Karpas-422 (cell line): Measurements from ENCODE around the gene NUDT6. TPM values are rescaled to one million over a fixed set of nuclear protein-coding genes. Genes with fewer than 3 reads are reported as not detected.

Experiments
- DNase-seq: peaks from one replicate; pipeline ENCODE4 v3.0.0-alpha.2; 2015
- H2AFZ ChIP-seq: fragments of 200-600 bp; sonication (generic); 2 replicates; pipeline ENCODE4 v1.6.1; 2014; ENCODE audit warnings: antibody characterized with exemption, low read length, mixed read lengths
- H3K27ac ChIP-seq: fragments of 200-600 bp; sonication (generic); 2 replicates; pipeline ENCODE4 v1.5.1; 2014; ENCODE audit warnings: mild to moderate bottlenecking, low read length, moderate library complexity
- H3K27me3 ChIP-seq: fragments of 200-600 bp; sonication (generic); 2 replicates; pipeline ENCODE4 v1.6.1; 2014; ENCODE audit warnings: low read length, mixed read lengths
- H3K36me3 ChIP-seq: fragments of 200-600 bp; sonication (generic); 2 replicates; pipeline ENCODE4 v1.6.1; 2014; ENCODE audit warnings: low read length, mixed read lengths; ENCODE audit not compliant: insufficient read depth
- H3K4me1 ChIP-seq: fragments of 200-600 bp; sonication (generic); 2 replicates; pipeline ENCODE4 v1.6.1; 2014; ENCODE audit warnings: mild to moderate bottlenecking, low read length, mixed read lengths
- H3K4me2 ChIP-seq: fragments of 200-600 bp; sonication (generic); 2 replicates; pipeline ENCODE4 v1.6.1; 2014; ENCODE audit warnings: low read length, low read depth, mild to moderate bottlenecking; ENCODE audit not compliant: poor library complexity, severe bottlenecking
- H3K4me3 ChIP-seq: fragments of 200-600 bp; sonication (generic); 2 replicates; pipeline ENCODE4 v1.5.1; 2014; ENCODE audit warnings: mild to moderate bottlenecking, antibody characterized with exemption, low read length, mixed read lengths
- H3K79me2 ChIP-seq: fragments of 200-600 bp; sonication (generic); 2 replicates; pipeline ENCODE4 v1.6.1; 2014; ENCODE audit warnings: mild to moderate bottlenecking, low read length, mixed read lengths
- H3K9ac ChIP-seq: fragments of 200-600 bp; sonication (generic); 2 replicates; pipeline ENCODE4 v1.6.0; 2014; ENCODE audit warnings: low read length
- H3K9me2 ChIP-seq: fragments of 200-600 bp; sonication (generic), shearing (Covaris generic); replicated peaks from 2 replicates; pipeline ENCODE4 v1.6.0; 2014; ENCODE audit warnings: mild to moderate bottlenecking, low read length, moderate library complexity; ENCODE audit not compliant: insufficient read depth
- H3K9me3 ChIP-seq: fragments of 300-700, 200-600 bp; sonication (generic); 2 replicates; pipeline ENCODE4 v1.6.1; 2014; ENCODE audit warnings: low read length, mixed read lengths
- H4K20me1 ChIP-seq: fragments of 200-600 bp; sonication (generic); 2 replicates; pipeline ENCODE4 v1.6.1; 2014; ENCODE audit warnings: mild to moderate bottlenecking, antibody characterized with exemption, low read length, low read depth; ENCODE audit not compliant: insufficient read depth
- total RNA-seq: library from RNA; depleted of rRNA; stranded (reverse); fragments of >200 nt; shearing (Covaris generic); gene quantifications from 2 replicates; pipeline ENCODE4 v1.2.3, GENCODE V29; 2014; ENCODE audit warnings: low replicate concordance

NUDT6 gene
- total RNA-seq, 1 experiment from 2014 or later = 17.7 TPM

DNA sequence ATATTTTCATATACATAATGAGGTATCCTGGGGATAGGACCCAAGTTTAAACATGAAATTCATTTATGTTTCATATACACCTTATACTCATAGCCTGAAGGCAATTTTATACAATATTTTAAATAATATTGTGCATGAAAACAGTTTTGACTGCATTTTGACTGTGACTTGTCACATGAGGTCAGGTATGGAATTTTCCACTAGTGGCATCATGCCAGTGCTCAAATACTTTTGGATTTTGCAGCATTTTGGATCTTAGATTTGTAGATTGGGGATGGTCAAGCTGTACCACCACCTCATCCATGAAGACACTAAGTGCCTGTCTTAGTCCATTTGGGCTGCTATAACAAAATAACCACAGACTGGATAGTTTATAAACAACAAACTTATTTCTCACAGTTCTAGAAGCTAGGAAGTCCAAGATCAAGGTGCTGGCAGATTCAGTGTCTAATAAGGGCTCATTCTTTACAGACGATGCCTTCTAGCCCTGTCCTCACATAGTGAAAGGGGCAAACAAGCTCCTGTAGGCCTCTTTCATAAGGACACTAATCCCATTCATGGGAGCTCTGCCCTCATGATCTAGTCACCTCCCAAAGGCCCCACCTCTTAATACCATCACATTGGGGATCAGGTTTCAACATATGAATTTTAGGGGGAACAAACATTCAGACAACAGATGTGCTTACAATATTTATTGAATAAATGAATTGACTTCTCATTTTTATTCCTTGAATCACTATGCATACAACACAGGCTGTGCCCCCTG is 9.4 kb downstream of the NUDT6 start:
- no peak for DNase-seq
- H3K27ac ChIP-seq = no peak overlapping the region
- no peaks in the 10 kb centered on the region for H3K79me2 ChIP-seq
- no peaks in the 10 kb centered on the region for H3K9me3 ChIP-seq
- H3K4me3 ChIP-seq = no peak overlapping the region
- no peak overlapping the region for H3K4me2 ChIP-seq
- no peak overlapping the region for H3K9ac ChIP-seq
- H3K36me3 ChIP-seq = no peaks in the 10 kb centered on the region; the same call in 1 of the 2 replicates
- H3K27me3 ChIP-seq = no peaks in the 10 kb centered on the region
- no peak overlapping the region for H2AFZ ChIP-seq
- H3K9me2 ChIP-seq = no peaks in the 10 kb centered on the region
- H4K20me1 ChIP-seq = no peaks in the 10 kb centered on the region
- H3K4me1 ChIP-seq = no peaks in the 10 kb centered on the region

DNA sequence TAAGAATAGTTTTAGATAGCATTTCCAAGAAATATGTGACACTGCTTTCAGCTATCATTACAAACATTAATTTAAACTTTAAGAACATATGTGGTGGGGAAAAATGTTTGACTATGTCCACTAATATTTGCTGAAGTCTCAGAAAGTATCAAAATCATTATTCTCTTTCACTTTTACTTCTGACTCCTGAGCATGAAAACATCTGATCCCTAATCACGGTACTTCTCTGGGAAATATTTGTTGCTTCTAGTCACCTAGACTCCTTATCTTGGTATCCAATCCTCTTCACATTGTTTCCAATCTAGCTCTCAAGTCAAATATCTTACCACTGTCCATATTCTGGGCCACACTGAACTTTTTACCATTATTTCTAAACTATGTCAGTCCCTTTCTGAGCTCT is 10.8 kb downstream of the NUDT6 start:
- Histone ChIP-seq H3K27me3 (no peaks in the 10 kb centered on the region), H3K4me1 (no peaks in the 10 kb centered on the region), H3K79me2 (no peaks in the 10 kb centered on the region), H4K20me1 (no peaks in the 10 kb centered on the region), H3K9ac (no peak overlapping the region), H3K27ac (no peak overlapping the region), H2AFZ (no peak overlapping the region), H3K9me3 (no peaks in the 10 kb centered on the region), H3K4me3 (no peak overlapping the region), H3K9me2 (no peaks in the 10 kb centered on the region), H3K4me2 (no peak overlapping the region), H3K36me3 (no peaks in the 10 kb centered on the region; the same call in 1 of the 2 replicates)
- no peak for DNase-seq

DNA sequence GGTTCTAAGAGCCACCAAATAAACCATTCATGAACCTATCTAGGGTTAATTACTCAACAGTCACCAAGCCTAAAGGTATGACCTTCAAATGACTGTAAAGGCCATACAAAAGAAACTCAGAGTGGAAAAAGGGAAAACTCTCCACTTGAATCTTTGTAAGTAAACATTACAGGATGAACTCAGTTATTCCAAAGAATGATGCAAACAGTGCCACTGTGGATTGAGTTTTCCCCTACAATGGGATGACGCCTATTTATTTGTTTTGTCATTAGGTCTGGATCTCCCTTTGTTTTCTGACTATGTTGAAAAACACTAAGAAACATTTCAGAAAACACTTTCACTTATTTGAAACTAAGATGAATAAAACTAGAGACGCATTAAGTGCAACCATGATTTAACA is 12.7 kb downstream of the NUDT6 start:
- no peaks in the 10 kb centered on the region for H4K20me1 ChIP-seq
- H3K9me2 ChIP-seq = no peaks in the 10 kb centered on the region

DNA sequence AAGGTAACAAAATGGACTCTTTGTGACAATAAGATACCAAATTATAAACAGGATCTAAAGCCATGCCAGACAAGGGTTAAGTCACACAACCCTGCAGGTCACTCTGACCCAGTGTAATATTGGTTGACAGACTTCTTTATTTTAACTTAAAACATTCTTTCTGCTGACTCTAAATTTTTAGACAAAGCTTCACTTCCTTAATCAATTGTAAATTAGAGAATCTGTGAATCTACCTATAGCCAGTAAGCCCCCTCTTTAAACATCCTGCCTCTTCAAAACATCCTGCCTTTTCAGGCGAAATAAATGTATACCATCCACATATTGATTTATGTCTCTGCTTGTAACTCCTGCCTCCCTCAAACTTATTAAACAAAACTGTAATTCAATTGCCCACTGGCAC is 14.2 kb downstream of the NUDT6 start:
- Histone ChIP-seq H3K4me1 (peaks cover 6% of the 10 kb centered on the region), H3K9ac (no peak overlapping the region), H3K4me3 (no peak overlapping the region), H3K36me3 (no peaks in the 10 kb centered on the region; the same call in 1 of the 2 replicates), H3K4me2 (no peak overlapping the region), H4K20me1 (no peaks in the 10 kb centered on the region), H2AFZ (no peak overlapping the region), H3K9me2 (no peaks in the 10 kb centered on the region), H3K9me3 (no peaks in the 10 kb centered on the region), H3K27me3 (no peaks in the 10 kb centered on the region), H3K79me2 (no peaks in the 10 kb centered on the region), H3K27ac (no peak overlapping the region)
- DNase-seq = no peak

More for the DNA sequence above, 12.7 kb downstream of the NUDT6 start:
- H3K79me2 ChIP-seq = no peaks in the 10 kb centered on the region
- no peaks in the 10 kb centered on the region; the same call in 1 of the 2 replicates for H3K36me3 ChIP-seq
- no peaks in the 10 kb centered on the region for H3K27me3 ChIP-seq
- no peaks in the 10 kb centered on the region for H3K9me3 ChIP-seq
- H3K4me3 ChIP-seq = no peak overlapping the region
- no peak for DNase-seq
- no peak overlapping the region for H2AFZ ChIP-seq
- H3K4me1 ChIP-seq = no peaks in the 10 kb centered on the region
- no peak overlapping the region for H3K27ac ChIP-seq
- no peak overlapping the region for H3K9ac ChIP-seq
- H3K4me2 ChIP-seq = no peak overlapping the region

DNA sequence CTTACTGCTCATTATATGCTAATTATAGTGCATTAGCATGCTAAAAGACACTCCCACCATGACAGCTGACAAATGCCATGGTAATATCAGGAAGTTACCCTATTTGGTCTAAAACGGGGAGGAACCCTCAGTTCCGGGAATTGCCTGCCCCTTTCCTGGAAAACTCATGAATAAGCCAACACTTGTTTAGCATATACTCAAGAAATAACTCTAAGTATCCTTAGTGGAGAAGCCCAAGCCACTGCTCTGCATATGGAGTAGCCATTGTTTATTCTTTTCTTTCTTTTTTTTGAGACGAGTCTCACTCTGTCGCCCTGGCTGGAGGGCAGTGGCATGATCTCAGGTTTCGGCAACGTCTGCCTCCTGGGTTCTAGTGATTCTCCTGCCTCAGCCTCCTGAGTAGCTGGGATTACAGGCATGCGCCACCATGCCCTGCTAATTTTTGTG is 15.5 kb downstream of the NUDT6 start:
- Histone ChIP-seq H3K27me3 (no peaks in the 10 kb centered on the region), H4K20me1 (no peaks in the 10 kb centered on the region), H3K27ac (no peak overlapping the region), H3K9ac (no peak overlapping the region), H3K9me3 (no peaks in the 10 kb centered on the region), H3K4me3 (no peak overlapping the region), H3K4me1 (peaks cover 7% of the 10 kb centered on the region), H3K36me3 (no peaks in the 10 kb centered on the region; the same call in 1 of the 2 replicates), H2AFZ (no peak overlapping the region), H3K79me2 (no peaks in the 10 kb centered on the region), H3K9me2 (no peaks in the 10 kb centered on the region), H3K4me2 (no peak overlapping the region)
- no peak for DNase-seq

DNA sequence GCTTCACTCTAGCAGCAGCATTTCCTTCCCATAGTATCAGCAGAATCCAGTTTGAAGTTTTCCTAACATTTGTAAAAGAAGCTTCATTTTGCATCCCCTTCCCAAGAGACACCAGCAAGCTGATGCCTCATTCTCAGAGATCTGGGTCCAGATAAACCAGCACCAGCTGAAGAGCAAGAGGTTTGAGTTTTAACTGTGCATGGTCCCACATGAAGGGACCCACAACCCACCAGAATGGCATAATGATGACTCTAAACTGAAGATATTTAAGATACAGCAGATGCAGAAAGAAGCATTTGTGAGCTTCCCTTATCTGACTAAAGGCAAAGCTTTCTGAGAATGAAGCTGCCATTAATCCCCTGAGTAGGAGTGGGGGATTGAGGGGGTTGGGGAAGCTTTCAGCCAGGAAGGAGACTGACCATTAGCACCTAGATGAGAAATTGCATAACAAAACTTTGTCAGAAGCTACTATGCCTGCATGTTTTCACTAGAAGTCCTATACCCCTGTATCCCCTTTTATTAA is 18.6 kb downstream of the NUDT6 start:
- H2AFZ ChIP-seq = peak overlapping the region; percentile 41; the same call in 1 of the 2 replicates
- no peak overlapping the region for H3K27ac ChIP-seq
- no peaks in the 10 kb centered on the region for H3K27me3 ChIP-seq
- no peaks in the 10 kb centered on the region; the same call in 1 of the 2 replicates for H3K36me3 ChIP-seq
- no peak overlapping the region for H3K4me2 ChIP-seq
- DNase-seq = no peak
- H3K9me3 ChIP-seq = no peaks in the 10 kb centered on the region
- no peak overlapping the region for H3K9ac ChIP-seq
- H3K79me2 ChIP-seq = no peaks in the 10 kb centered on the region
- H3K9me2 ChIP-seq = no peaks in the 10 kb centered on the region
- H3K4me1 ChIP-seq = peaks cover 7% of the 10 kb centered on the region
- H4K20me1 ChIP-seq = no peaks in the 10 kb centered on the region
- no peak overlapping the region for H3K4me3 ChIP-seq

DNA sequence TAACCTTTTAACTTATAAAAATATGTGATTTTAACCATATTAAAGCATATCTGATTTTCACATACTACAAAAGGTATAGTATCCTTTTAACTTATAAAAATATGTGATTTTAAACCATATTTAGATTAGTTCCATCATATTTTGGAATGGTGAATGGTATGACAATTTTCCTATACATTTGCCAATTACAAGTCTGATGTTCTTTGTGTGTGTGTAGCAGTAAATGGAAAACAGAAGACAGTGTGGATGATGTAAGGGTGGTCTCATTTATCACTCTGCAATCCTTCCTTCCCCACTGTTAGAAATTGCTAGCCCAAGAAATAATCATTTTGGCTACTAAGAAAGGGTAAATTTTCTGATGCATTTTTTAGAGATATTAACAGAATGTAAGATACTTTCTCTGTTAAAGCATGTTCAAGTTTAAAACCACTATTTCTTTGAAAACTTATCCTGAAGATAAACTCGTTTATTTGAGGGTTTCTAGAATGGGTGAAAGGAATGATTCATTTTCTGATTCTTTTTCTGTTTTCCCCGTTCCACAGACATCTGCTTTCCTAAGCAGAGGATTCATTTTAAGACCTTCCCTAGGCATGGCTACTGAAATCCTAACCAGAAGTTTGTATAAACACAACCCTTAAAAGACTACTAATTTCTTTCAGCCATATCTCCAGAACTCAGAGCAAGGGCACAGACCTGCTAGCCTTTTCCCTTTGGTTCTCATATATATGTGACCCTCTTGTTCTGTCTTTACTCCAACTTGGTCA is 21.0 kb downstream of the NUDT6 start:
- H4K20me1 ChIP-seq = no peaks in the 10 kb centered on the region
- H3K79me2 ChIP-seq = no peaks in the 10 kb centered on the region
- H3K4me1 ChIP-seq = peaks cover 7% of the 10 kb centered on the region
- no peak for DNase-seq
- no peak overlapping the region for H3K27ac ChIP-seq
- no peak overlapping the region for H3K4me3 ChIP-seq
- H3K4me2 ChIP-seq = no peak overlapping the region
- H3K36me3 ChIP-seq = no peaks in the 10 kb centered on the region; the same call in 1 of the 2 replicates
- H3K9me3 ChIP-seq = no peaks in the 10 kb centered on the region
- no peaks in the 10 kb centered on the region for H3K27me3 ChIP-seq
- H3K9ac ChIP-seq = no peak overlapping the region
- 0 out of 2 replicates have a peak, but pooled peaks cover 4% of the 10 kb centered on the region for H3K9me2 ChIP-seq
- no peak overlapping the region for H2AFZ ChIP-seq

DNA sequence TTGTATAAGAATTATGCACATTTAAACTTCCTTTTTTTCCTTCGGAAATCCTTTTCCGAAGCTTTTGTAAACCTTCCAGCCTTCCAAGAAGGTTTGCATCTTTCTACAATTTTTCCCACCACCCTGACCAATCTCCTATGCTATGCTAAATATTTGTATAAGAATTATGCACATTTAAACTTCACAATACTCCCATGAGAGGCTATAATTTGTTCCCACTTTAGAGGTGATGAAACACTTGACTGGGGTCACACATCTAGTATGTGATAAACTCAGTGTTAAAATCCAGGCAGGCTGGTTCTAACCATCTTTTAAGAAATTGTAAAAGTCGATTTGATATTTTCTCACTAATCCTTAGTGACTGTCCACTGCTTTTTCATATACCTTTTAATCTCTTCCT is 22.1 kb downstream of the NUDT6 start:
- Histone ChIP-seq H3K4me1 (peaks cover 7% of the 10 kb centered on the region), H3K9me3 (no peaks in the 10 kb centered on the region), H3K36me3 (no peaks in the 10 kb centered on the region; the same call in 1 of the 2 replicates), H3K27ac (no peak overlapping the region), H3K4me2 (no peak overlapping the region), H2AFZ (no peak overlapping the region), H3K27me3 (no peaks in the 10 kb centered on the region), H4K20me1 (no peaks in the 10 kb centered on the region), H3K9ac (no peak overlapping the region), H3K79me2 (no peaks in the 10 kb centered on the region), H3K9me2 (0 out of 2 replicates have a peak, but pooled peaks cover 4% of the 10 kb centered on the region), H3K4me3 (no peak overlapping the region)
- DNase-seq = no peak
